Stimulated activated CD4-positive, alpha-beta T cell treated with anti-CD3 and anti-CD28 coated beads, Interleukin-4, amount 100 ng/mL, for 4 hours (primary cell): ENCODE results near the gene ADAMTS16.

Source experiments
- DNase-seq, 2 experiments: peaks; one replicate each; pipeline ENCODE4 v3.0.0-alpha.2; 2020

ADAMTS16 gene

GRCh38 chr5:5289537-5289936 lies 149.4 kb downstream of the ADAMTS16 start:
- no peak for DNase-seq

- no peak for DNase-seq
Measured at GRCh38 chr5:5290674-5291334, 150.7 kb downstream of the ADAMTS16 start.

DNA sequence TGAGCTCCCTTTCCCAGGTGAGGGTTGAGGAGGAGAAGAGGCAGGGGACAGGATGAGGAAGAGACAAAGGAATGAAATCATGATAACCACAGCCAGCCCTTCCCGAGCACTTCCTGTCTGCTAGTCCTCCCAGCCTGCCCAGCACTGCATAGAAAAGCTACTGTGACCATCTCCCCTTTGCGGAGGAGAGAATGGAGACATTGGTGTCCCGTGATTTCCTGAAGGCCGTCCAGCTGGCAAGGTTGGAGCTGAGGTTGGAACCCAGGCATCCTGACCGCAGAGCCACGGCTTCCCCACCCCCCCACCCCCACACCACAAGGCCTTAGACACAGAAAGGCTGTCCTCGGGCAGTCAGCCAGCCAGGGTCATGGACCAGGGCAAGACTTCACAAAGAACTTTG lies 151.2 kb downstream of the ADAMTS16 start:
- DNase-seq = no peak

GRCh38 chr5:5293029-5293428 lies 152.9 kb downstream of the ADAMTS16 start:
- DNase-seq = no peak

GRCh38 chr5:5294429-5294828 lies 154.3 kb downstream of the ADAMTS16 start:
- no peak for DNase-seq

DNA sequence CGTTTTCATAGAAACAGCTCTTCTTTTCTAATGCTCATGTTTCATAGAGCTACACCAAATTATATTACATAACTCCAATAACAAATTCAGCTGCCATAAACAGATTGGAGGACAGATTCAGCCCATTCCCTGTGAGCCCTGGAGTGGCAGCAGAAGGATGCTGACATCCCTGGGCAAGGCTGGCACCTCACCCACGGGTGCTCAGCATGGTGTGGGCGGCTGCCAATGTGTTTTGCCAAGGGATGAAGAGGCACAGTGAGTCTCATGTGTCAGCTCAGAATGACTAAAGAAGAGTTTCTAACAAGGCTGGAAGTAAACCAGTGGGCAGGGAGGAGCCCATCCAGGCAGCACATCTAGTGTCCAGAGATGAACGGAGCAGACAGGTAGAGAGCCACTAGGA lies 155.2 kb downstream of the ADAMTS16 start:
- no peak for DNase-seq

DNA sequence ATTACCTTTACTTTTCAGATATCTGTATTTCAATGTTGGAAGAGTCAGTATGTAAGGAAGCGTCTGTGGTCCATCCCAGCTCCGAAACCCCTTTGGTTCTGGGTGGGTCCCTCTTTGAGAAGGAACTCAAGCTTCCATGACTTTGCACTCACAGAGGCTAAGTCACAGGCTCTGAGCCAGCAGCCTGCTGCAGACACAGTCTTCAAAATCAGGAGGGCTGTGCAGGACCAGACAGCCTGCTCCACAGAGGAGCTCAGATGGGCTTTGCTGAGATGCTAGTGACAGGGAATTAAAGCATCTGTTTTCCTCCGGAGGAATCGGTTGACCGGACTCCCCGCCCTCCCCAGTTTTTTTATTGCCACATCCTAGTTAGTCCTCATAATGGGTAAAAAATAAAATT lies 155.9 kb downstream of the ADAMTS16 start:
- DNase-seq = no peak

DNA sequence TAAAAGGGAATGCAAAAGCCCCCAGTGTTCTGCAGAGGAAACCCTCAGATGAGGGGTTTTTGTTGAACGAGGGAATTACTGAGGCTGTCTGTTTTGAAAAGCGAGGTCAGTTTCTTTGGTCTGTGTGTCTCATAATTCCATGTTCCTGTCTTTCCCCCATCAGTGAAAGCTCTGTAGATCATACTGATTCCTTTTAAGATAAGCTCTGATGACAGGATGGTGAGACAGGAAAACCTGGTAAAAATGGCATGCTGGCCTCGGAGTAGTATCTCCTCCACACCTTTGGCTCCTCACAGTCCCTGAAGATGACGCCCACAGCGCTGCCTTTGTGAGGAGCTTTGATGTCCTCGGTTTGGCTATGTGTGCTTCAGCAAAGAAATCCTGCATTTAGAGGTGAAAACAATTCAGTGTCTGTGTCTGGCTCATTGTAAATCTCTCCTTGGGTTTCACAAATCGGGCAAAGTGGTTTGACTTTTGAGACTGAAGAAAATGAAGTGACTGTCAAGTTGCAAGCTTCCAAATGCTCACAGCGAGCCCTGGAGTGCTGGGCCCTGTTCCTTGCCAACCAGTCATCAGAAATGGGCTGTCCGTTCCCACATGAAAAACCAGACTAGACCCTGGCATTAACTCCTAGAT lies 157.4 kb downstream of the ADAMTS16 start:
- DNase-seq = no peak

DNA sequence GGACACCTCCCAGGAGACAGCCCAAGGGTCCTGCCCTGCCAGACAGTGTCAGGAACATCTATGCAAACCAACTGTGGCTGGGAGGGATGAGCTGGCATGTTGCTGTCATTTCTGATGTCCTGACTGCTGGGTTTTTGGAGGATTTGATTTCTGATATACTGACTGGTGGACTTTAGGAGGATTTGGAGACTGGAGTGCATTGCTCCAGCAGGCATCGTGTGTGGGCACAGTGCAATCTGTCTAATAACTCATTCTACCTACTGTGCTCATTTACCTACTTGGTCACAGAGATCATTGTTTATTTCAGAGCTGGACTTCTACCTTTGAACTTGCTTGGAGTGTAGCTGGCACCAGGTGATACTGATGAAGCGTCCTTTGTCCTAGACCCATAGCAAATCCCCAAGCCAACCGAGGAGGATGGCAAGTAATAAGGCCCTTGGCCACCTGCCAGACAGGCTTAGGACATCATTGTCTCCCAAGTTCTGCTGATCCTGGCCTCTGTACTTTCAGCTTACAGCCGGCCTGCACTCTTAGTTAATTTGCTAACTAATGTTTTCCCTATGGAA lies 158.0 kb downstream of the ADAMTS16 start:
- DNase-seq = no peak

- no peak for DNase-seq
Measured at GRCh38 chr5:5298841-5299541, 158.9 kb downstream of the ADAMTS16 start.

GRCh38 chr5:5301176-5301575 lies 161.0 kb downstream of the ADAMTS16 start:
- DNase-seq = no peak

DNA sequence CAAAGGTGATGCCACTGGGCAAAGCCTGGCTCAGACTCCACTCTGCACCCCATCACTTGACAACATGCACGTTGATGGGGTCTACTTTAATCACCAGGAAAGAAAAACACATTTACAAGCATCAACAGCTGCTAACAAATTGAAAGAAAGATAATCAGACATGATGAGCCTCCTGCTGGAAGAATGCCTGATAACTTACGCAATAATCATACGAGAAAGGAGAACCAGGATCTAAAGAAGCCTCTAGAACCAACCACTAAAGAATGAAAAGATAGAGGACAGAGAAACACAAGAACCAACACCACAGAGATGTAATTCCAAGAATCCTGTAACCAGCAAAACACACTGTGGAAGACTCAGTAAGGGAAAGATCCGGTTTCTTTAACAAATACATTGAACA lies 162.1 kb downstream of the ADAMTS16 start:
- no peak for DNase-seq

DNA sequence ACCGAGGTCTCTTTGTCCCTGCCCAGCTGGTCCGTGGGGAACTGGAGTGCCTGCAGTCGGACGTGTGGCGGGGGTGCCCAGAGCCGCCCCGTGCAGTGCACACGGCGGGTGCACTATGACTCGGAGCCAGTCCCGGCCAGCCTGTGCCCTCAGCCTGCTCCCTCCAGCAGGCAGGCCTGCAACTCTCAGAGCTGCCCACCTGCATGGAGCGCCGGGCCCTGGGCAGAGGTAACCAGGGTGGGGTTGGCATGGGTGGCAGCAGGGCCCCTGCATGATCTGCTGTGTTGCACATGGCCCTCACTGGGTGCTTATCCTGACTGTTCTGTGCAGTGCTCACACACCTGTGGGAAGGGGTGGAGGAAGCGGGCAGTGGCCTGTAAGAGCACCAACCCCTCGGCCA lies 163.1 kb downstream of the ADAMTS16 start:
- no peak for DNase-seq

GRCh38 chr5:5304361-5305020 lies 164.4 kb downstream of the ADAMTS16 start:
- DNase-seq = no peak

GRCh38 chr5:5306696-5307095 lies 166.6 kb downstream of the ADAMTS16 start:
- DNase-seq = no peak

DNA sequence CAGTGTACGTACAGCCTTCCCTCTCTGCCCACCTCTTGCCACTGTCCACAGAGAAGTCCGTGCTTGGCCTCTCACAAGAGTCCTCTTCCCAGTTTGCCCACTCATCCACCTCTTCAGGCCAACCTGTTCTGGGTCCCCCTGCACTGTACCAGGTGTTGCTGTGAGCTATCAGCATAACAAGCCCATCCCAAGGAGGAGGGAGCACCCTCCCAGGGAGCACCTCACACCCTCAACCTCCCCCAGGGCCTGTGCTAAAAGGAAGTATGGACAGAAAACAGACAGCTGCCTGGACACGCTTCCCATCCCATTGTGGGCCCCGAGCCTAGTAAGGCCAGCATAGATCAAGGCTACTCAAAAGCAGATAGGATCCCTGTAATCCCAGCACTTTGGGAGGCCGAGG lies 168.2 kb downstream of the ADAMTS16 start:
- DNase-seq = no peak

DNA sequence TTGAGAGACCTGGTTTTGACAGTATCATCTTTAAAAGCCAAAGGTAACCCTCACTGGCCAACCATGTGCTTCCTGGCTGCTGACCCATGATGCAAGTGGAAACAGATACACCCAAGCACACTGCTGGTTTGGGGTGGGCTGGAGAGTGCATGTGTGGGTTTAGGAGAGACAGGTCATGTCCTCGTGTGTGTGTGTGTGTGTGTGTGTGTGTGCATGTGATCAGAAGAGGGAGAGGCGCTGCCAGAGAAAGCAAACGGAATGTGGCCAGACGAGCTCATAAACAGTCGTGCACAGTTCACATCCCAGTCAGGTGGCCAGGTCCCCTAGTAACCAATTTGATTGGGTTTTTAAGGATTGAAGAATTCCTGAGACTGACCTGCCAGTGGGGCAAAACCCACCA lies 169.5 kb downstream of the ADAMTS16 start:
- DNase-seq = no peak

- no peak for DNase-seq
Measured at GRCh38 chr5:5313101-5313635, 173.0 kb downstream of the ADAMTS16 start.

DNA sequence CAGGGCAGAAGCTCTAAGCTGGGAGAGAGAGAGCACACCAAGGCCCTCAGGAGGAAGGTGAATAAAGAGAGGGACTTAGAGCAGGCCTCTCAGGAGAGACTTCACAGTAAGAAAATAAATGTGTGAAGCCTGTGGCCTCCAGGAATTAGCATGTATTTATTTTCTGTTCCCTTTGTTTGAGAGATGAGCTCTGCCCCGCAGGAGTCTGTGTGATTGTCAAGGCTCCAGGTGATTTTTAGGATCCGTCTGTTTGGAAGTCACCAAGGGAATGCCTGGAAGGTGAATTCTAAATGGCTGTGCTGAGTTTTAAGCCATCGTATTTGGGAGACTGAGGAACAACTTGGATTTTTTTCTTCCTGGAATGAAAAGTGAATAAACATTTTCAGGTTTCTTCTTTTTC lies 174.0 kb downstream of the ADAMTS16 start:
- no peak for DNase-seq

- DNase-seq = no peak
Measured at GRCh38 chr5:5314626-5315025, 174.5 kb downstream of the ADAMTS16 start.

DNA sequence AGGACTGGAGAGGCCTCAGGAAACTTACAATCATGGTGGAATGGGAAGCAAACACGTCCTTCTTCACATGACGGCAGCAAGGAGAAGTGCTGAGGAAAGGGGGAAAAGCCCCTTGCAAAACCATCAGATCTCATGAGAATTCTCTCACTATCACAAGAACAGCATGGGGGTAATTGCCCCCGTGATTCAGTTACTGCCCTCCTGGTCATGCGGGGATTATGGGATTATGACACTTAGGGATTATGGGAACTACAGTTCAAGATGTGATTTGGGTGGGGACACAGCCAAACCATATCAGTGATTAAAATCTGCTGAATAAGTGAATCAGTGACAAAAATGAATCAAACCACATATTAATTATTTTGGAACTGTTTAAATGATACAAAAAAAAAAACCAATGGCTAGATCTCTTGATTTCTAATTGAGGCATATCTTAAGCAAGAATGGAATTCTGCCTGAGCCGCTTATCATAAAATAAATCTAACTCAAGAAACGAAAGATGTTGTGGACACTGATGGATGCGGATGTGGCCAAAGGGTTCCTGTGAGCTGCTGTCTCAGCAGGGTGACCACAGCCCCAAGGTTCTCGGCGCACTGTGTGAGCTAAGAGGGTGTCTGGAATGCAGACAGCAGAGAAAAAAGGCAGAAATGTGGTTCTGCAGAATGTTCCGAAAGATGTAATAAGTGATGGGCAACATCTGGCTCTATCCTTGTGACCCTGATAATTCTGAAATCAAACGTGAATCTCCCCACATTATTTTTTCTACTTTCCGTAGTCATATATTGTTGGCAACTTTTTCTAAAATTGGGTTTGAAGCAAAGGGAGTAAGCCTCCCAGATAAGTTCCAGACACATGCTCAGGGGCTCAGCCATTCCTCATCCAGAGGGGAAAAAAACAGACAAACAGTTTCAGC lies 175.2 kb downstream of the ADAMTS16 start:
- no peak for DNase-seq

- DNase-seq = no peak
Measured at GRCh38 chr5:5316334-5316733, 176.2 kb downstream of the ADAMTS16 start.
